Amygdala (tissue), 56 donors: ENCODE data around the gene CRYBG1.
"Not testable (repeated sequence)": the region's sequence is repeated elsewhere in the genome, so short reads cannot be mapped to it uniquely, and the experiment has no call there.

ENCODE experiments used
- DNase-seq, 56 donors: peaks; one replicate each; lab custom pipeline; 2025; lab: John Stamatoyannopoulos, UW

The CRYBG1 gene

DNA sequence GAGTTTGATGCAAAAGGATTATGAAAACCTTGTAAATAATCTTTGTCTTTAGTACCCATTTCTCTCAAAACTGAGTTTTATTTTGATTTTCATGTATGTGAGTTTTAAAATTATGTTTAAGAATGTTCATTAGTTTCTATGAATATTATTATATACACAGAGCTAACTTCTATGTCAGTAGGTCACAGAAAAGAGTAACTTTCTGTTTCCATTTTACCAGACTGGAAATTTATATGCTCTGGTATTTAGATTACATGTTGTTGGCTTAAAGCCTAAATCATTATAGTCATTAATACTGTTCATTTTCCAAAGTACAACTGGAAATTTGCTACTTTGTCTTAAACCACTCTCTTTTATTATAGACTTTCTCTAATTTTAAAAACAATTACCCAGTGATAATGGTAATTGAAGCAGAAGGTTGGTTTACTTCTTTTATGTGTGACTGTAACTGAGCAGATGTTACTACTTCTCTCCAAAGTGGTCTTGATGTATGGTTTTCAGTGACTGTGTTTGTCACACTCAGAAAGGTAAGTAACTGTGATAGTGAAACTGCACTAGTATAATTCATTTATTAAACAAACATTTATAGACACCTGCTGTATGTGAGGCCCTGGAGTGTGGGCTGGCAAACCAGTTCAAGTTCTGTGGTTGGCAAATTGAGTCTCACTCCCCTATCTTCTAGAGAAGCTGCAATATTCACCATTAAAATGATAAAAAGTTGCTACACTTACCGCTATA, 13.2 kb downstream of the CRYBG1 start:
- no peak for DNase-seq

GRCh38 chr6:106377061-106377540, 16.6 kb downstream of the CRYBG1 start:
- no peak for DNase-seq

- no peak for DNase-seq
Measured at GRCh38 chr6:106379951-106380350, 19.4 kb downstream of the CRYBG1 start.

DNA sequence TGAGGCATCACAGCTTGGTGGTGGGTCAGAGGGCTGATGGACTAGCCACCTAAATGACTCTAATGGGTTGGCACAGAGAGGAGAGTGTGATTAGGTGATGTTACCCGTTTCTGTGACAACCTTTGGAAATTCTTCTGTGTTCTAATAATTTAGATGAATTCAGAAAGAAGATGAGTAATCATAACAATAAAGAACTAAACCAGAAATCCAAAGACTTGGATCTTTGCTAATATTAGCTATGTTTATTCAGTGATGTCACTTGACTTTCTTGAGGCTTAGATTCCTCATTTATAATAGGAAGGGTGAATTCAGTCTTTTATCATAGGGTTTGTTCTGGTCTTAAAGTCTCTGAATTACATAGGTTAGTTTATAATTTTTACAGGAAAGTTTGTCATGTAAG, 19.9 kb downstream of the CRYBG1 start:
- no peak for DNase-seq

DNA sequence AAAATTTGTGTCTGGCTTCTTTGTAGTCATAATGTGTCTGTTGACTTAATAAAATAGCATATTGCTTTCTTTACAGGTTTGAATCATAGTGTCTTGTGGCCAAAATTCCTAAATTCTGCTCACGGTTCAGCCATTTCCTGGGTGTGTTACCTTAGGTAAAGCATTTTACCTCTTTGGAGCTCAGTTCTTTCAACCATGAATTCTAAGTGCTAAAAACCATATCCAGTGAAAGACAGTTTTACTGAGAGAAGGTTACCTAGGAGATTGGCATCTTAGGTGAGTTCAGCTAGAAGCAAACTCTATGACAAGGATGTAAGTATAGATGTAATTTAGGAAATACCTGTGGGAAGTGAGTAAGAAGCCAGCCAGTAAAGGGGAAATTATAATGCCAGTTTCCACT, 20.7 kb downstream of the CRYBG1 start:
- DNase-seq: no peak

DNA sequence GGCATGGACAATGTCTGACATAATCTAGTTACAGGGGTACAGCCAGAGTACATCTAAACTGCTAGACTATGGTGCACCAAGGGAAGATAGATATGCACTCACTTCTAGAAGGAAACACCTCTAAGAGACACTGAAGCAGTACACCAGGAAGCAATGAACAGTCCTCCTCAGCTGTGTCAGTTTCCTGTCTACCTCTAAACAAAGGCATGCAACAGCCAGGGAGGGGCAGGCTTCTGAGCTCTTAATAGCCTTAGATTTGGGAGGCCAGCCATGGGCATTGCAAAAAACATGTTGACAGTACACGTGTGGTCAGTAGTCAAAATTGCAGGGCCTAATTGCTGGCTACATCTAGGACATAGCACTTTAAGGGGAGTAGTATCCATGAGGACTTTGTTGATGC, 21.4 kb downstream of the CRYBG1 start:
- no peak for DNase-seq

DNA sequence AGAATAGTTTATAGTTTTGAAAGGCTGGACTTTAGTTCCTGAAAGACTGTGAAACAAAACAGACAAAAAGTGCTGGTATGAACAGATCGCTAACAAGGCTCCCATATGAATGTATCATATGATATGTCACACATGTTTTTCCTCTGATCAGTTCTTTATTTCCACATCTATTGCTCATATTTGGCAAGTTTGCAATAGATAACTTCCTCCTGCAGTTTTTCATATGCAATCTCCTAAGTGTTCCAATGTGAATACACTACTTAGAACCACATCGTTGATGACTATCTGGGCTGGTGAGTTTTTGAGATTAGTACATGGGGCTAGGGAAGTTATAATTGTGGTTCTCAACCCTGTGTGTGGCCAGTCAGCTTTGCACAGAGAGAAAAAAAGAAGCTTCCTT, 23.1 kb downstream of the CRYBG1 start:
- DNase-seq: no peak

- no peak for DNase-seq
Measured at GRCh38 chr6:106385530-106385929, 25.0 kb downstream of the CRYBG1 start.

- DNase-seq: no peak
Measured at GRCh38 chr6:106387875-106388274, 27.4 kb downstream of the CRYBG1 start.

GRCh38 chr6:106390088-106390487, 29.6 kb downstream of the CRYBG1 start:
- no peak for DNase-seq

DNA sequence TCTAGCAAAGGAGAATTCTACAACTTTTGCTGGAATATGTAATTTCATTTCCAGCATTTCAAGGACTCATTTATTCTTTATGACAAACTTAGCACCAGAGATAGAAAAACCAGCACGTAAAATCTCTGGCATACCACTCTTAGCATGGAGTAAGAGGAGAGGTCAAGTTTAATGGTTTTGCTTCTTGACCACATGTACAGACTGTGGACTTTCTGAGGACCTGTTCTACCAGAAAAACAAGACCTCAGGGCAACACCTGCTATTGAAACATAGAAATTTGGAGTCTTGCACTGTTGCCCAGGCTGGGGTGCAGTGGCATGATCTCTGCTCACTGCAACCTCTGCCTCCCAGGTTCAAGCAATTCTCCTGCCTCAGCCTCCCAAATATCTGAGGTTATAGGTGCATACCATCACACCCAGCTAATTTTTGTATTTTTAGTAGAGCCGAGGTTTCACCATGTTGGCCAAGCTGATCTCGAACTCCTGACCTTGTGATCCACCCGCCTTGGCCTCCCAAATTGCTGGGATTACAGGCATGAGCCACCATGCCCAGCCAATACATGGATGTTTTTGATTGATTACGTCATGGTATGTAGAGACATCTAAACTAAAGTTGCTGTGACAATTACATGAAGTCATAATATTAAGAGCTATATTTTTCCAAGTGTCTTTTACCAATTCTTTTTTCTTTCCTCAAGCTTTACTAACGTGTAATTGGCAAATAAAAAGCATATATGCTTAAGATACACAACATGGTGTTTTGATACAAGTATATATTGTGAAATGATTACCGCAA, 36.1 kb downstream of the CRYBG1 start:
- DNase-seq: no peak

DNA sequence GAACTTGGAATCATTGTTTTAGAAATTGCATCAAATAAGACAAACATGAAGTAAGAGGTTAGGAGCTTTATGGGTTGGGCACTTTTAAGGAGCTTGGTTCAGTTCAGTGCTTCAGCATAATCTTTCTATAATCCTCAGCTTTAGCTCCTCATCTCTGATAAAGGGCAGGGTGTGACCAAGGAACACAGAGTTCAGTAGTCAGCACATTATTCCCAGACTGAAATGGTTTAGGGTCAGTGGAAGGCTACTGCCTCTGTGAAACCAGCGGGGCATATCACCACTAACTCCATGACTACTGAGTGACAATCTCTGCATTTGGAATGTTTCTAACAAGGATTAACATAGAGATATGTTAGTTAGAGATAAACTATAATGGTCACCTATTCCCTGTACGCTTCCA, 36.9 kb downstream of the CRYBG1 start:
- no peak for DNase-seq

- DNase-seq: no peak
Measured at GRCh38 chr6:106398621-106399020, 38.1 kb downstream of the CRYBG1 start.

DNA sequence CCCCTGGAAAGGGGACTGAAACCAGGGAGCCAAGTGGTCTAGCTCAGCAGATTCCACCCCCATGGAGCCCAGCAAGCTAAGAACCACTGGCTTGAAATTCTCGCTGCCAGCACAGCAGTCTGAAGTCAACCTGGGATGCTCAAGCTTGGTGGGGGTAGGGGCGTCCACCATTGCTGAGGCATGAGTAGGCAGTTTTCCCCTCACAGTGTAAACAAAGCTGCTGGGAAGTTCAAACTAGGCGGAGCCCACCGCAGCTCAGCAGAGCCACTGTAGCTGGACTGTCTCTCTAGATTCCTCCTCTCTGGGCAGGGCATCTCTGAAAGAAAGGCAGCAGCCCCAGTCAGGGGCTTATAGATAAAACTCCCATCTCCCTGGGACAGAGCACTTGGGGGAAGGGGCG, 44.5 kb downstream of the CRYBG1 start:
- DNase-seq: not testable (repeated sequence)

DNA sequence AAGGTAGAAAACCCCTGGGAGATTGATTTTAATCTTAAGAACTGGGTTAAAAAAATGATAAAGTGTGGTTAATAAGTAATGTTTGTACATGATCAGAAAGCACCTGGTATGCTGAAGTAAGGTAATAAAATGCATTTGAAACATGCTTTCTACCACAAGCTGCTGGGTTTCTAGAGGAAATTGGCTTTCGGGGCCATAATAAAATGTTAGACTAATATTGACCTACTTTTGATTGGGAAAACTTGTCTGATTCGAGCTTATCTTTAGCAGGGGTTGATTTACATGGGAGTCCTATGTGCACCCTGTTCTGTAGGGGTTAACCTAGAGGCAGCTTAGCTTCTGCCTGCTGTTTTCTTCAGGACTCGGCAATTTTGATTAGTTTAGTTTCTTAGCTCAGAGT, 50.5 kb downstream of the CRYBG1 start:
- no peak for DNase-seq

DNA sequence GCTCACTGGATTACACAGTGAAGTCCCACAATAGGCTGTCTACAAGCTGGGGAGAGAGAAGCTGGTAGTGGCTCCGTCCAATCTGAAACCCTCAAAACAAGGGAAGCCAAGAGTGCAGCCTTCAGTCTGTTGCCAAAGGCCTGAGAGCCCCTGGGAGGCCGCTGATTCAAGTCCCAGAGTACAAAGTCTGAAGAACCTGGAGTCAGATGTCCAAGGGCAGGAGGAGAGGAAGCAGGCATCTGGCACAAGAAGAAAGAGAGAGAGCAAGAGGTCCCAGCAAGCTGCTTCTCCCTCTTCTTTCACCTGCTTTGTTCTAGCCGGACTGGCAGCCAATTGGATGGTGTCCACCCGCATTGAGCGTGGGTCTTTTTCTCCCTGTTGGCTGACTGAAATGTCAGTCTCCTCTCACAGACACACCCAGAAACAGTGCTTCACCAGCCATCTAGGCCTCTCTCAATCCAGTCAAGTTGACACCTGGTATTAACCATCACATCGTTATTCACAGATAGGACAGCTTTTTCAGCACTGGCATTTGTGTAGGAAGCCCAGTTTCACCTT, 51.2 kb downstream of the CRYBG1 start:
- DNase-seq: no peak

- no peak for DNase-seq
Measured at GRCh38 chr6:106413016-106413415, 52.5 kb downstream of the CRYBG1 start.

DNA sequence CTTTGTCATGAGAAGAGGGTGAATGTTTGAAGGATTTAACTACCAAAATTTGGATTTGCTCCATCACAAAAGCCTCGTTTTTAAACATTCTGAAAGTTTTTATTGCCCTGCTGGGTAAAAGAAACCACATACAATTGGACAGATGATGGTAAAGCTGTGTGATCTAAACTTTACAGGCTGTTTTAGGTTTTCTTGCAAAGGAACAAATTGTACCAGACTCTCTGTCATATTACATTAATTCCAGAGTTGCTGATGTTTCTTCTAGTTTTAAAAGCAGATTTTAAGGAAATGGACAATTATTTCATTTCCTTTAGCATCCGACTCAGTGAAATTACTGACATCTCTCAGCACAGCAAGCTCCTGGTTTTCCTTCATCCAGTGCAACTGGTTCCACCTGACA, 53.2 kb downstream of the CRYBG1 start:
- no peak for DNase-seq

DNA sequence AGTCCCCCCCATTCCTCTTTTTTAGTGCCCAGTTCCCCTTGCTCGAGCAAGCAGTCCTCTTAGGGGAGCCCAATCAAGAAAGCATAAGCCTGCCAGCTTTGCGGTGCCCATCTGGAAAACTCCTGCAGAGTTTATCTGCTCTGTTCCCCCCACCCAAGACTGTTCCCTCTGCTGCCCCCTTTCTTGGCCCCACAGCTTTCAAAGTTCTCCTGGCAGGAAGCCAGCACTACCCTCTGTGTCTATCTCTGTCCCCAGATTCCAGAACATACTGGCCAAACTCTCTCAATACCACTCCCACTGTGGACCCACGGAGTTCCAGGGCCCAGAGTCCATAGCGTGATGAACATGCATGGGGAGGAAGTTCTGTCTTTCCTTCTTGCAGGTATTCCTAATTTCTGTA, 55.4 kb downstream of the CRYBG1 start:
- DNase-seq: no peak

GRCh38 chr6:106417572-106418147, 57.1 kb downstream of the CRYBG1 start:
- DNase-seq: no peak

GRCh38 chr6:106419900-106420613, 59.5 kb downstream of the CRYBG1 start:
- DNase-seq: no peak
